ENCODE measurements around the gene CPT1B. TPM values are rescaled to one million over a fixed set of nuclear protein-coding genes. Genes with fewer than 3 reads are reported as not detected.

CPT1B gene
- polyA plus RNA-seq, 3 donors = 0.18 to 66.9 TPM; not detected in 1

DNA sequence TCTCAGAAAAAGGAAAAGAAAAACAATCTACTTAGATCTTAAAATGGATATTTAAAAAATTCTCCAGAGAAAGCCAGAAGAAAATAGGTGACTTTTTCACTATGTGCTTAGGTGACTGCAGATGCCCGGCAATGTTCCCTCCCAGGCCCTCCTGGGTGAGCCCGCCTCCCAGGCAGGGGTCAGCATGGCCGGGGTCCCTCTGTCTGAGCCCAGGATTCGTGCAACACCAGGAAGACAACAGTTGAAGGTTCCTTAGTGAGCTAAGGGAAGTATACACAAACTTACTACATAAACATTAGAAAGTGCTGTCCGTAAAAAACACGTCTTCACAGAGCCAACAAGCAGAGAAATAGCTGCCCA is 33.9 kb upstream of the CPT1B start:
- TF ChIP-seq, protein P1, sequence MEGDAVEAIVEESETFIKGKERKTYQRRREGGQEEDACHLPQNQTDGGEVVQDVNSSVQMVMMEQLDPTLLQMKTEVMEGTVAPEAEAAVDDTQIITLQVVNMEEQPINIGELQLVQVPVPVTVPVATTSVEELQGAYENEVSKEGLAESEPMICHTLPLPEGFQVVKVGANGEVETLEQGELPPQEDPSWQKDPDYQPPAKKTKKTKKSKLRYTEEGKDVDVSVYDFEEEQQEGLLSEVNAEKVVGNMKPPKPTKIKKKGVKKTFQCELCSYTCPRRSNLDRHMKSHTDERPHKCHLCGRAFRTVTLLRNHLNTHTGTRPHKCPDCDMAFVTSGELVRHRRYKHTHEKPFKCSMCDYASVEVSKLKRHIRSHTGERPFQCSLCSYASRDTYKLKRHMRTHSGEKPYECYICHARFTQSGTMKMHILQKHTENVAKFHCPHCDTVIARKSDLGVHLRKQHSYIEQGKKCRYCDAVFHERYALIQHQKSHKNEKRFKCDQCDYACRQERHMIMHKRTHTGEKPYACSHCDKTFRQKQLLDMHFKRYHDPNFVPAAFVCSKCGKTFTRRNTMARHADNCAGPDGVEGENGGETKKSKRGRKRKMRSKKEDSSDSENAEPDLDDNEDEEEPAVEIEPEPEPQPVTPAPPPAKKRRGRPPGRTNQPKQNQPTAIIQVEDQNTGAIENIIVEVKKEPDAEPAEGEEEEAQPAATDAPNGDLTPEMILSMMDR (IDR thresholded peaks at IDR 0.05) = no peak
- Mint-ChIP-seq H3K4me3 (peak overlapping the region in 1 of 2 donors; percentile 39), H3K27me3 (ENCODE audit: low read depth in 3 of 3) (peaks cover 27 to 53% (median 35%) of the 10 kb centered on the region in 3 donors), H3K4me1 (peaks cover 8% of the 10 kb centered on the region), H3K9me3 (peaks cover 0 to 4% (median 0%) of the 10 kb centered on the region in 7 donors), H3K27ac (peak overlapping the region in 2 of 7 donors; percentile 1 to 59), H3K36me3 (no peaks in the 10 kb centered on the region)
- H3K27me3 ChIP-seq (ENCODE audit: control insufficient read depth in 2 of 2, insufficient read depth in 2 of 2, low read length in 2 of 2) = peaks cover 0 to 12% of the 10 kb centered on the region in 2 donors
- no peaks in the 10 kb centered on the region for H3K9me3 ChIP-seq (replicated peaks in 1 of 2; ENCODE audit: control insufficient read depth in 1 of 2, insufficient read depth in 1 of 2, low read length in 2 of 2)
- no peaks in the 10 kb centered on the region for H4K20me1 ChIP-seq (ENCODE audit: insufficient read depth, low read length)
- no peak overlapping the region for H3K9ac ChIP-seq (ENCODE audit: insufficient read depth, low read length, poor library complexity, severe bottlenecking)
- intact Hi-C loops (cut with micrococcal nuclease) = no loop called here
- H3K4me3 ChIP-seq (replicated peaks in 1 of 3; ENCODE audit: low read depth in 2 of 3, low read length in 3 of 3) = no peak overlapping the region
- no peaks in the 10 kb centered on the region for H3K79me2 ChIP-seq (ENCODE audit: insufficient read depth, low read length)
- no peaks in the 10 kb centered on the region for H3K4me1 ChIP-seq (ENCODE audit: control insufficient read depth in 1 of 2, insufficient read depth in 2 of 2, low read length in 2 of 2)
- H3K27ac ChIP-seq (ENCODE audit: low read depth in 1 of 2, low read length in 2 of 2) = no peak overlapping the region
- H2AFZ ChIP-seq (ENCODE audit: insufficient read depth, low read depth, low read length, poor library complexity, severe bottlenecking) = no peak overlapping the region
- no peaks in the 10 kb centered on the region for H3K36me3 ChIP-seq (replicated peaks in 1 of 2; ENCODE audit: control insufficient read depth in 1 of 2, insufficient read depth in 2 of 2, low read length in 2 of 2)
- no CpG with 5 or more reads among the region's 6 CpGs for WGBS (ENCODE audit: insufficient coverage)
- no peak overlapping the region for H3K4me2 ChIP-seq (replicated peaks; ENCODE audit: extremely low read depth, low read length, poor library complexity, severe bottlenecking)
- no peak for DNase-seq

DNA sequence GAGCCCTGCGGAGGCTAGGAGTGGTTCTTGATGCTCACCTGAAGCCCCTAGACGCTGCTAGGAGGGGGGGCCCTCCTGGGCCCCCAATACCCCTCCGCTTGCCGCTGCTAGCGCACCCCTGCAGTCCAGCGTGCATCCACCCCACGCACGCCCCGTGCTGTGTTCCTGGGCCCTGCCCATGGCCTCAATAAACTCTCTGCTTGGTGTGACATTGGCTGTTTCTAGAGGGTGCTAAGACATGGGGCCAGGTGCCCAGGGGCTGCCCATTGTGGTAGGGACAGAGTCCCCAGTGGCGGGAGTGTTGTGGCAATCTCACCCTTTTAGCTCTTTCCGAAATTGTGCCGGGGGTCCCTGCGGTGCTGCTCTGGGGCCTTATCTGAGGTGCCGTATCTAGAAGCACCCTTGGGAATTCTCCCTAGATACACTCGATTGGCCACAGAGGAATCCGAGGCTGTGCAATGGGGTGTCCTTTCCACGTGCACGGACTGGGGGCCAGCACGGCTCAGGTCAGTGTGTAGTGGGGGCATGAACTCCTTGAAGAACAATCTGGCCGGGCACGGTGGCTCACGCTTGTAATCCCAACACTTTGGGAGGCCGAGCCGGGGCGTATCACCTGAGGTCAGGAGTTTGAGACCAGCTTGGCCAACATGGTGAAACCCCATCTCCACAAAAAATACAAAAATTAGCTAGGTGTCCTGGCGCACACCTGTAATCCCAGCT is 33.3 kb upstream of the CPT1B start:
- Histone ChIP-seq H3K27ac (ENCODE audit: low read depth in 1 of 2, low read length in 2 of 2) (no peak overlapping the region), H2AFZ (ENCODE audit: insufficient read depth, low read depth, low read length, poor library complexity, severe bottlenecking) (no peak overlapping the region), H3K79me2 (ENCODE audit: insufficient read depth, low read length) (no peaks in the 10 kb centered on the region), H3K27me3 (ENCODE audit: control insufficient read depth in 2 of 2, insufficient read depth in 2 of 2, low read length in 2 of 2) (peaks cover 0 to 12% of the 10 kb centered on the region in 2 donors), H3K9me3 (replicated peaks in 1 of 2; ENCODE audit: control insufficient read depth in 1 of 2, insufficient read depth in 1 of 2, low read length in 2 of 2) (no peaks in the 10 kb centered on the region), H3K4me1 (ENCODE audit: control insufficient read depth in 1 of 2, insufficient read depth in 2 of 2, low read length in 2 of 2) (no peaks in the 10 kb centered on the region), H3K4me3 (replicated peaks in 1 of 3; ENCODE audit: low read depth in 2 of 3, low read length in 3 of 3) (no peak overlapping the region), H3K4me2 (replicated peaks; ENCODE audit: extremely low read depth, low read length, poor library complexity, severe bottlenecking) (no peak overlapping the region), H3K36me3 (replicated peaks in 1 of 2; ENCODE audit: control insufficient read depth in 1 of 2, insufficient read depth in 2 of 2, low read length in 2 of 2) (no peaks in the 10 kb centered on the region), H4K20me1 (ENCODE audit: insufficient read depth, low read length) (no peaks in the 10 kb centered on the region), H3K9ac (ENCODE audit: insufficient read depth, low read length, poor library complexity, severe bottlenecking) (no peak overlapping the region)
- WGBS (ENCODE audit: insufficient coverage) = 96% methylated on average over 18 of the region's 26 CpGs
- peaks cover 8% of the 10 kb centered on the region for H3K4me1 Mint-ChIP-seq
- no peak for DNase-seq
- intact Hi-C loops (cut with micrococcal nuclease) = no loop called here
- H3K36me3 Mint-ChIP-seq = no peaks in the 10 kb centered on the region
- peaks cover 0 to 4% (median 0%) of the 10 kb centered on the region in 7 donors for H3K9me3 Mint-ChIP-seq
- H3K27ac Mint-ChIP-seq = no peak overlapping the region
- peak overlapping the region in 1 of 2 donors; percentile 39 for H3K4me3 Mint-ChIP-seq
- TF ChIP-seq, protein P1 (IDR thresholded peaks at IDR 0.05) = no peak
- peaks cover 29 to 59% (median 38%) of the 10 kb centered on the region in 3 donors for H3K27me3 Mint-ChIP-seq (ENCODE audit: low read depth in 3 of 3)

All from CD14-positive monocyte (primary cell).